22Rv1 (cell line): Measurements from ENCODE around the gene FAM120A.

Experiments used
- H3K27ac ChIP-seq: fragments of 450-650 bp; 2 replicates; pipeline ENCODE4 v1.5.1; 2017
- ZFX ChIP-seq: fragments of 450-650 bp; IDR thresholded peaks from 2 replicates; pipeline ENCODE4 v1.6.1; 2017; ENCODE audit warnings: antibody characterized with exemption, borderline replicate concordance
- TF ChIP-seq, protein P1 (sequence below): fragments of 450-650 bp; IDR thresholded peaks from 2 replicates; pipeline ENCODE4 v1.5.1; 2017; ENCODE audit warnings: mild to moderate bottlenecking

FAM120A gene, protein sequence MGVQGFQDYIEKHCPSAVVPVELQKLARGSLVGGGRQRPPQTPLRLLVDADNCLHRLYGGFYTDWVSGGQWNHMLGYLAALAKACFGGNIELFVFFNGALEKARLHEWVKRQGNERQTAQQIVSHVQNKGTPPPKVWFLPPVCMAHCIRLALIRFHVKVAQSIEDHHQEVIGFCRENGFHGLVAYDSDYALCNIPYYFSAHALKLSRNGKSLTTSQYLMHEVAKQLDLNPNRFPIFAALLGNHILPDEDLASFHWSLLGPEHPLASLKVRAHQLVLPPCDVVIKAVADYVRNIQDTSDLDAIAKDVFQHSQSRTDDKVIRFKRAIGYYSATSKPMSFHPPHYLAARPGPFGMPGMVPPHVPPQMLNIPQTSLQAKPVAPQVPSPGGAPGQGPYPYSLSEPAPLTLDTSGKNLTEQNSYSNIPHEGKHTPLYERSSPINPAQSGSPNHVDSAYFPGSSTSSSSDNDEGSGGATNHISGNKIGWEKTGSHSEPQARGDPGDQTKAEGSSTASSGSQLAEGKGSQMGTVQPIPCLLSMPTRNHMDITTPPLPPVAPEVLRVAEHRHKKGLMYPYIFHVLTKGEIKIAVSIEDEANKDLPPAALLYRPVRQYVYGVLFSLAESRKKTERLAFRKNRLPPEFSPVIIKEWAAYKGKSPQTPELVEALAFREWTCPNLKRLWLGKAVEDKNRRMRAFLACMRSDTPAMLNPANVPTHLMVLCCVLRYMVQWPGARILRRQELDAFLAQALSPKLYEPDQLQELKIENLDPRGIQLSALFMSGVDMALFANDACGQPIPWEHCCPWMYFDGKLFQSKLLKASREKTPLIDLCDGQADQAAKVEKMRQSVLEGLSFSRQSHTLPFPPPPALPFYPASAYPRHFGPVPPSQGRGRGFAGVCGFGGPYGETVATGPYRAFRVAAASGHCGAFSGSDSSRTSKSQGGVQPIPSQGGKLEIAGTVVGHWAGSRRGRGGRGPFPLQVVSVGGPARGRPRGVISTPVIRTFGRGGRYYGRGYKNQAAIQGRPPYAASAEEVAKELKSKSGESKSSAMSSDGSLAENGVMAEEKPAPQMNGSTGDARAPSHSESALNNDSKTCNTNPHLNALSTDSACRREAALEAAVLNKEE

GRCh38 chr9:93450945-93451815 is at the start of gene FAM120A:
TSS of gene FAM120A (plus strand) at chr9:93451685. CDS start at chr9:93451916, 231 bp downstream.
- peak within 1 kb of the TSS; percentile 94 for H3K27ac ChIP-seq
- TF ChIP-seq, protein P1, sequence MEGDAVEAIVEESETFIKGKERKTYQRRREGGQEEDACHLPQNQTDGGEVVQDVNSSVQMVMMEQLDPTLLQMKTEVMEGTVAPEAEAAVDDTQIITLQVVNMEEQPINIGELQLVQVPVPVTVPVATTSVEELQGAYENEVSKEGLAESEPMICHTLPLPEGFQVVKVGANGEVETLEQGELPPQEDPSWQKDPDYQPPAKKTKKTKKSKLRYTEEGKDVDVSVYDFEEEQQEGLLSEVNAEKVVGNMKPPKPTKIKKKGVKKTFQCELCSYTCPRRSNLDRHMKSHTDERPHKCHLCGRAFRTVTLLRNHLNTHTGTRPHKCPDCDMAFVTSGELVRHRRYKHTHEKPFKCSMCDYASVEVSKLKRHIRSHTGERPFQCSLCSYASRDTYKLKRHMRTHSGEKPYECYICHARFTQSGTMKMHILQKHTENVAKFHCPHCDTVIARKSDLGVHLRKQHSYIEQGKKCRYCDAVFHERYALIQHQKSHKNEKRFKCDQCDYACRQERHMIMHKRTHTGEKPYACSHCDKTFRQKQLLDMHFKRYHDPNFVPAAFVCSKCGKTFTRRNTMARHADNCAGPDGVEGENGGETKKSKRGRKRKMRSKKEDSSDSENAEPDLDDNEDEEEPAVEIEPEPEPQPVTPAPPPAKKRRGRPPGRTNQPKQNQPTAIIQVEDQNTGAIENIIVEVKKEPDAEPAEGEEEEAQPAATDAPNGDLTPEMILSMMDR, result no peak
- no peak for TF ChIP-seq ZFX

GRCh38 chr9:93406371-93406770 is 45.1 kb upstream of the FAM120A start:
- TF ChIP-seq ZFX, result no peak
- TF ChIP-seq, protein P1, result no peak
- no peak overlapping the region for H3K27ac ChIP-seq

DNA sequence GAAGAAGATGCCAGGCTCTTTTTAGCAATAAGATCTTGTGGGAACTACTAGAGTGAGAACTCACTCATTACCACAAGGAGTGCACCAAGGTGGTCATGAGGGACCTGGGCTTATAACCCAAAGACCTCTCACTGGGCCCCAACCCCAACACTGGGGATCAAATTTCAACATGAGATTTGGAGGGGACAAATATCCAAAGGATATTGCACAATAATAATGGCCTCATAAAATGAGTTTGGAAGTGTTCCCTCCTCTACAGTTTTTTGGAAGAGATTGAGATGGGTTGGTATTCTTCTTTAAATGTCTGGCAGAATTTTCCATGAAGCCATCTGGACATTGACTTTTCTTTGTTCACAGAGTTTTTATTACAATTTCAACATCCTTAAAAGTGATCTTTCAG is 38.0 kb upstream of the FAM120A start:
- TF ChIP-seq ZFX, result no peak
- TF ChIP-seq, protein P1, result no peak
- no peak overlapping the region for H3K27ac ChIP-seq

GRCh38 chr9:93415176-93415690 is 36.3 kb upstream of the FAM120A start:
- no peak overlapping the region for H3K27ac ChIP-seq
- TF ChIP-seq ZFX, result no peak
- TF ChIP-seq, protein P1, result no peak

GRCh38 chr9:93416530-93417235 is 34.8 kb upstream of the FAM120A start:
- TF ChIP-seq ZFX, result no peak
- TF ChIP-seq, protein P1, result no peak

GRCh38 chr9:93417538-93417937 is 33.9 kb upstream of the FAM120A start:
- no peak overlapping the region for H3K27ac ChIP-seq
- TF ChIP-seq, protein P1, result no peak
- TF ChIP-seq ZFX, result no peak

More at GRCh38 chr9:93416530-93417235, 34.8 kb upstream of the FAM120A start:
- no peak overlapping the region for H3K27ac ChIP-seq
